GM12892 (cell line): ENCODE data around the gene LDHB.

ENCODE experiments used
- DNase-seq: peaks from one replicate; pipeline ENCODE4 v3.0.0; 2011; ENCODE audit not compliant: insufficient read length
- FAIRE-seq: peaks from 2 replicates; lab custom pipeline; 2011; peaks lifted over from hg19 to GRCh38; lab: Jason Lieb, UNC
- POLR2A ChIP-seq: IDR thresholded peaks from 2 replicates; pipeline ENCODE4 v1.6.1; 2011; ENCODE audit warnings: low read depth, low read length, control low read depth
- POLR2AphosphoS5 ChIP-seq: IDR thresholded peaks from 2 replicates; pipeline ENCODE4 v1.6.1; 2011; ENCODE audit warnings: low read depth, low read length, control low read depth
- TAF1 ChIP-seq: IDR thresholded peaks from 2 replicates; pipeline ENCODE4 v1.6.1; 2011; ENCODE audit warnings: low read depth, mild to moderate bottlenecking, control low read depth, low read length, borderline replicate concordance

LDHB gene

DNA sequence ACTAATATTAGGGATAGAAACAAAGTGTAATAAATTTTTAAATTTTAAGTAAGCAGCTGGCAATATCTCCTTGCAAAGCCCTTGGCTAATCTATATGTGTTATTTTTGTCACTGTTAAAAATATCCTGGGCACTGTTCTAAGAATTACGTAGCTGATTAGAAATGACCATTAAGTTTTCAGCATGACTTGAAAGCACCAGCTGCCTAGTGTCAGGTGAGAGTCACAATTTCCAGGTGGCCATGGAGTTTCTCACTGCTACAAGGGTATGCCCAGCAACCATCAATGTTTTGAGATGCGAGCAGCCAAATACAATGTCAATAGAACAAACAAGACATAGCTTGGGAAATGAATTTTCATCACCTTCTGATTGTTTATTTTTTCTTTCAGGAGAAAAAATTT is 29.7 kb downstream of the LDHB start:
- TF ChIP-seq POLR2AphosphoS5 (no peak), POLR2A (no peak), TAF1 (no peak)
- DNase-seq (no peak), FAIRE-seq (no peak)

DNA sequence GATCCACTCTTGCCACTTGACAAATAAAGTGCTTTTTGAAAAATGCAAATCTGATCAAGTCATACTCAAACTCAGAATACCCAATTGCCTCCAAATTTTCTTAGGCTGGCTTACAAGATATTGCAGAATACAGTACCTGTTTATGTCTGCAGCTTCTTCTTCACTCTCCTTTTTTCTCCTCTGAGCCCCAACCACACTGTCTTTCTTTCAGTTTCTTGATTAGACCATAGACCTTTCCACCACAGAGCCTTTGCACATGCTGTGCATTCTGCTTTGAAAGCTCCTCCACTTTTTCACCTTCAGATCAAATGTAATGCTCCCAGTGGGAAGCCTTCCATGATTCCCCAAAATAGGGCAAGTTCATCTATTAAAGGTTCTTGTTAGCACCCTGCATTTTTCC is 39.1 kb downstream of the LDHB start:
- DNase-seq (no peak), FAIRE-seq (no peak)

DNA sequence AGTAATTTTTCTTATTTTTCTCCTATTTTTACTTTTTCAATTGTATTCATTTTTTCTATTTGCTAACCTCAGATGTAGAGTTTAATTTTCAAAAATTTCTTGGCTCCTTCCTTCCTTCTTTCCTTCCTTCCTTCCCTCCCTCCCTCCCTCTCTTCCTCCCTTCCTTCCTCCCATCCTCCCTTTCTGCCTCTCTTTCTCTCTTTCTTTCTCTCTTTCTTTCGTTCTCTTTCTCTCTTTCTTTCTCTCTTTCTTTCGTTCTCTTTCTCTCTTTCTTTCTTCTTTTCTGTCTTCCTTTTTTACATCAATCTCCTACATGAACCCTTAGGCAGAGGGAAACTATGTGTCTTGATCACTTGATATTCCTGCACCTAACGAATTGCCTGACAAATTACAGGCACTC is 40.6 kb downstream of the LDHB start:
- FAIRE-seq (no peak), DNase-seq (no peak)
- TF ChIP-seq POLR2A (no peak), TAF1 (no peak), POLR2AphosphoS5 (no peak)

More for the DNA sequence above, 39.1 kb downstream of the LDHB start:
- TF ChIP-seq TAF1, result no peak

DNA sequence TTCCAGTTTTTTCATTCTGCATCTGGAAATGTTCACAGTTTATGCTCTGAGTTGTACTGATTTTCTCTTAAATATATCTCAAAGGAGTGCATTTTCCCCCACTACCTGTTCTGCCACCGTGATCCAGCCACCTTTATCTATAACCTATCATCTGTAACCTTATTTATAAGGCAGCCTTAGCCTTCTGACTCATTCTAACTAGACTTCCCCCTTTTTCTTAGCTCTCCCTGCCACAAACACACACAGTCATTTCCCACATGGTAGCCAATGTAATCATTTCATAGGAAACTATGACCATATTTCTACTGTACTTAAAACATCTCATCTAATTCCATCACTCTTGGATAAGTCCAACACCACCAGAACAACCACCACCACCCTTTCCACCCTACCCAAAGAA is 42.2 kb downstream of the LDHB start:
- FAIRE-seq (no peak), DNase-seq (no peak)
- TF ChIP-seq TAF1, result no peak
- TF ChIP-seq POLR2A, result no peak
- TF ChIP-seq POLR2AphosphoS5, result no peak

DNA sequence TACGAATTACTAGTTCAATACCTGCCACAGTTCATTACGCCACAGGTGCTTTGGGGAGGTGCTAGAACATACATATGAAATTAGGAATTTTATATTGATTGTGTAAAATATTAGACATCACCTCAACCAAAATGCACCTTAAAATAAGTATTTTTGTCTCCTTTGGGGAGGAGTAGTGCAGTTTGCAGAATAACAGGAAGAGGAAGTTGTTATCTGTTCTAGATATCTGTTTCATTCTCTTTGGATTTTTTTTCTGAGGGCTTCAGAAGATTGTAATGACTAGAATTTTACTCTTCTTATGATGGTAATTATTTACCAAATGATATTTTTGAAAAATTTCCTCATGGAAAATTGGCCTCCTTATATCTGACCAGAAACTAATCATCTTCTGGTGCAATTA is 43.1 kb downstream of the LDHB start:
- DNase-seq (no peak), FAIRE-seq (no peak)
- TF ChIP-seq POLR2AphosphoS5 (no peak), POLR2A (no peak), TAF1 (no peak)

DNA sequence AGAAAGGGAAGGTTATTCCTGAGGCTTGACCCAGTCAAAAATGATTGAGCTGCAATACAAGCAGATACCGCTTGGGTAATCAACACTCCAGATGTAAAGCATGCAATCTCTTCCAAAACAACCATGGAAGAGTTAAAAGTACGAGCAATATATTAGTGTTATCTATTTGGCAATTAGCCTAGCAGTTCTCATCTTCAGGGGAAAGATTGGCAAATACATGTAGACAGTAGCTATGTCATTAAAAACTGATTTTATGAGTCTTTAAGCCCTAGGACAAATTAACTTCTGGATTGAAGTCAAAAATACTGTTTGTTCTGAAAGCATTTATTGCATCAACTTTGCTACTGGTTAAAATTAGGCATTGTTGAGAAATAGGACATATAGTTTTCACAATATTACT is 43.7 kb downstream of the LDHB start:
- FAIRE-seq, result no peak

DNA sequence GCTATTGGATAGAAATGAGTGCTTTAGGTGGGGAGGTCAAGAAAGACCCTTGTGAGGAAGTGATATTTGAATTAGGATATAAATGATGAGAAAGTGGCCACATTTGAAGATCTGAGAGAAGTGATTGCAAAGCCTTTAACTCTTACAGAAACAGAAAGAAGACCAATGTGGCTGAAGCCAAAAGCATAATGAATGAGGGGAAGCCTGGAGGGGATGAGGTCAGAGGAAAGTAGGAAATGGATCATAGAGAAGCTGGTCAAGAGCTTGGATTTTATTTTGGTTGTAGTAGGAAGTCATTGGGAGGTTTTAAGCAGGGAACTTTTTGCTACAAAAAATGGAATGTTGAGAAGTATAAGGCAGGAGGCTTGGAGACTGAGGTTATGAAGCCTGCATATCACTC is 49.4 kb downstream of the LDHB start:
- no peak for FAIRE-seq

More for the DNA sequence above, 43.7 kb downstream of the LDHB start:
- no peak for DNase-seq
- TF ChIP-seq POLR2AphosphoS5 (no peak), TAF1 (no peak), POLR2A (no peak)

DNA sequence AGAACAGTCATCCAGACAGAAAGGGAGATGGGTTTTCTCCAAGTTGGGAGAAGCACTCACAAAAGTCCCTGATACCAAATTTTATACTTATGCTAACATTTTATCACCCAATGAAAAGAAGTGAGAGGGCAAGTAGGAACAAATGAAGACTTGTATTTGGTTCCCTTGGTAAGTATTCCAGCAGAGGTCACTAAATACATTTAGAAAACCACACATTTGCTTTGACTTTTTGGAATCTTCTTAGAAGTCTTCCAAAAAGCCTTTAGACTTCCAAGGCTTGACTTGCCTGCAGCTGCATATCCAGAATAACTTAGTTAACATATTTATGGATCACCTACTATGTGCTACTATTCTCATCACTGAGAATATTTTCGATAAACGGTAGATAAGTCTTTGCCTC is 49.9 kb downstream of the LDHB start:
- TF ChIP-seq POLR2A (no peak), POLR2AphosphoS5 (no peak), TAF1 (no peak)
- FAIRE-seq, result no peak
- DNase-seq, result no peak

More for the DNA sequence above, 49.4 kb downstream of the LDHB start:
- no peak for DNase-seq
- no peak for TF ChIP-seq POLR2A
- no peak for TF ChIP-seq POLR2AphosphoS5

DNA sequence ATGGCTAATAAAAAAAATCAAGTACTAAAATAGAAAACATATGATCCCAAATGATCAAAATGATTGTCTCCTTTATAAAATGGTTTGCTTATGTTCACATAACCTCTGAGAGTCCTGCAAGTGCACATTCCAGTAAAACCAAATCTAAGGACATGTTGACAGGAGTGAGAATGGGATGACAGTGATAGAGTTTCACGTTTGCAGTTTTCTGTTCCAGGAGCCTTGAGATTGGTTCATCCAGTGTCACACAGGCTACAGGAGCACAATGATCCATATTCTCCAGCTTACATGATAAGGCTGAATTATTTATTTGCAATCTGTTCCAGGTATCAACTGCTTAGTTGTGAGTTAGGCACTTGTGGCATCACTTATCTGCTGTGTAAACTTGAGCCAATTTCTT is 51.5 kb downstream of the LDHB start:
- FAIRE-seq (no peak), DNase-seq (no peak)
- TF ChIP-seq TAF1, result no peak
- TF ChIP-seq POLR2A, result no peak
- no peak for TF ChIP-seq POLR2AphosphoS5

DNA sequence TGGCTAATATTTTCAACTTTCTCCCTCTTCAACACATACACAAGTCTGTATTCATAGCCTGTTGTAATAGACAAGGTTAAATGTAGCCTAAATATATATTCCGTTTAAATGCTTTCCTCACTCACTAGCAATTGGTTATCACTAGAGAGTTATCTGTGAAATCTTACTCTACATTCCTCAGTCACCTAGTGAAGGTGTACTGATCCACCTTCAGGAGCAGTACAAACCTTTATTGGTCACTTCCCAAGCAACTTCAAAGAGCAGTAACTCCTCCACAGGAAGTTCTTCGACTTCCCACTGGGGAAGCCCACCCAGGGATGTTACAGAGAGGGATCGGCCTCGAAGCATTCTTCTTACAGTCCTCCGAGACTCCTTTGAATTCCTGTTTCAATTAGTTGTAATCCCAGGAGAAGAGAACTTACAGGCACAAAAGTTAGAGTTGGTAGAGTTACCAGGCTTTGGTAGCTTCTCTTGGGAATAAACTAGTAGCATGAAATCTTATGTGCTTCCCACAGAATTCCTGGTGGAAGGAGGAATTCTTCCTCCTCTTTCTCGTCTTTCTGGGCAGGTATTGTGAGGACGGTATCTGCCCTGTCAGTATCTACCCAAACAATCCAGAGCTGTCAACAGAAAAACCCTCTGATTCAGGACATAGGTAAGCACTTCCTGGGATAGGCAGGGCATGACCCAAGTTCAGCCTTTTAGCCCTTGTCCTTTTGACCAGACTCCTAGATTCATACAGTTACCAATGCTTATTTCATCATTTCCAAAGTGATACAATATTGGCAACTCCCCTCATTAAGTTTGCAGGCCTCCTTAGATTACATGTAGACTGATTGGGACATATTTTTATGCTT is 53.2 kb downstream of the LDHB start, which contains the start of gene GYS2:
GYS2 (minus strand) TSS at position 603 of the 857 bp plus-strand sequence; CDS start at position 348, 255 bp downstream.
- TF ChIP-seq TAF1 (no peak), POLR2A (no peak), POLR2AphosphoS5 (no peak)
- FAIRE-seq, result no peak
- no peak for DNase-seq

DNA sequence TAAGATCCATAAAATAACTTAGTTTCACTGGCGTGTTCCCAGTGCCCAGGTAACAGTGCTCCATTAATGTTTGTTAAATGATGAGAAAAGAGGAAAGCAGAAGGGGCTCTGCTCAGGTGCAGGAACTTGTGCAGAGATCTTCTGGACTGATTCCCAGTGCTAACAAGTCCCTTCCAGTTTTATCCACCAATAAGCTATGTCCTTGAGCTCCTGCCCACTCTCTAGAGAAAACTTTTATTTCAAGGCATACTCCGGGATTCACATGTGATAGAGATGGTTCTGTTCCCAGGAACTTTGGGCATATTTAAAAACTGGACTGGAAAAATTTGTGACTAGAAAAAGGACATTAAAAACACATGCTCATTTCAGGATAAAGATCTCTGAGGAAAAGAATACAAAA is 54.9 kb downstream of the LDHB start:
- no peak for TF ChIP-seq TAF1
- DNase-seq (no peak), FAIRE-seq (no peak)

DNA sequence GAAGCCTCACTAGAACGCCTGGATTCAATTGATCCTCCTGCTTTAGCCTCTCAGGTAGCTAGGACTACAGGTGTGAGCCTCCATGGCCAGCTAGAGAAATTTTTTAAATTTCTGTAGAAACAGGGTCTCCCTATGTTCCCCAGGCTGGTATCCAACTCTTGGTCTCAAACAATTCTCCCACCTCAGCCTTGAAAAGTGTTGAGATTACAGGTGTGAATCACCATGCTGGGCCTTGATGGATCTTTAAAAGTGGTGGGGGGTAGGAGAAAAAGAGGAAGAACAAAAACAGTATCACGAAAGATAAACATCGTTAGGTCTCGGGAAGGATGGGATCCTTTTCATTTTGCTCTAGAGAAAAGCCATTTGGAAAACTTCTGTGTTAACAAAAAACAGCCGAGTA is 57.4 kb downstream of the LDHB start:
- no peak for DNase-seq
- no peak for FAIRE-seq
- no peak for TF ChIP-seq TAF1
- no peak for TF ChIP-seq POLR2AphosphoS5
- no peak for TF ChIP-seq POLR2A
